ENCODE measurements around the gene DDX49.

The DDX49 gene

DNA sequence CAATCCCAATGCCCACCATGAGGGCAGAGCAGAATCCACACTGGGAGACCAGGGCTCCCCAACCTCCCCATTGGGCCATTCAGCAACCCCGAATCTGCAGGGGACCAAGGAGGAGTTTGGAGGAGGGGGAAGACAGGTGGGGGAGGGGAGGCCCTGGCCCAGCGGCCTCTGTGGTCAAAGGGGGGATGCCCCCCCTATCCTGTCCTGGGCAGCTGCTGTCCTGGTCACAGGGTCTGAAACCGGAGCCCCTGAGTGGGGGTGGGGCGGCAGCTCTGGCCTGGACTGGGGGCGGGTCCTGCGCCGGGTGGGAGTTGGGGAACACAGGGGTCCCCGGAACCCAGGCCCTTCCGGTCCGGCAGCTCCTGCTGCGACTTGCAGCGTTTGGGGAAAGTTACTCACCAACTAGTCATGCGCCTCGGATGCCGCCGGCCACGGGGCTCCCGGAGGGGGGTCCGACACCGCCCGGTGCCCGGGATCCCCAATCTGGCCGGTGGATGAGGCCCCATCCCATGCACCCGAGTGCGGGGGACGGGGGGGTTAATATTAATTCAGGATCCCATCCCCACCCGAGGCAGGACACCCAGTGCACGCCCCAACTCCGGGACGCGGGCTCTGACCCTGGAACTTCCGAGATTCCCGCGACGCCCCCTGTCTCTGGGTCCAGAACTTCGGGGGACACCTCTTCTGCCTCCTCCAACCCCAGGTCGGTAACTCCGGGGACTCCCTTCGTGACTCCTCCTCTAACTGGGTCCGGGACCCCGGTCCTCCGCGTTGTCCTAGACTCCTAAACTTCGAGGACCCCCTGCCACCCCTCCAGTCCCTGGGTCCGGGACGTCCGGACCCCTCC is 20.6 kb downstream of the DDX49 start:
- TF ChIP-seq, protein P1, sequence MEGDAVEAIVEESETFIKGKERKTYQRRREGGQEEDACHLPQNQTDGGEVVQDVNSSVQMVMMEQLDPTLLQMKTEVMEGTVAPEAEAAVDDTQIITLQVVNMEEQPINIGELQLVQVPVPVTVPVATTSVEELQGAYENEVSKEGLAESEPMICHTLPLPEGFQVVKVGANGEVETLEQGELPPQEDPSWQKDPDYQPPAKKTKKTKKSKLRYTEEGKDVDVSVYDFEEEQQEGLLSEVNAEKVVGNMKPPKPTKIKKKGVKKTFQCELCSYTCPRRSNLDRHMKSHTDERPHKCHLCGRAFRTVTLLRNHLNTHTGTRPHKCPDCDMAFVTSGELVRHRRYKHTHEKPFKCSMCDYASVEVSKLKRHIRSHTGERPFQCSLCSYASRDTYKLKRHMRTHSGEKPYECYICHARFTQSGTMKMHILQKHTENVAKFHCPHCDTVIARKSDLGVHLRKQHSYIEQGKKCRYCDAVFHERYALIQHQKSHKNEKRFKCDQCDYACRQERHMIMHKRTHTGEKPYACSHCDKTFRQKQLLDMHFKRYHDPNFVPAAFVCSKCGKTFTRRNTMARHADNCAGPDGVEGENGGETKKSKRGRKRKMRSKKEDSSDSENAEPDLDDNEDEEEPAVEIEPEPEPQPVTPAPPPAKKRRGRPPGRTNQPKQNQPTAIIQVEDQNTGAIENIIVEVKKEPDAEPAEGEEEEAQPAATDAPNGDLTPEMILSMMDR (IDR thresholded peaks at IDR 0.05; ENCODE audit: low read depth, low read length, missing control alignments), result no peak
- no peak for DNase-seq (ENCODE audit: extremely low read depth, low read depth)

DNA sequence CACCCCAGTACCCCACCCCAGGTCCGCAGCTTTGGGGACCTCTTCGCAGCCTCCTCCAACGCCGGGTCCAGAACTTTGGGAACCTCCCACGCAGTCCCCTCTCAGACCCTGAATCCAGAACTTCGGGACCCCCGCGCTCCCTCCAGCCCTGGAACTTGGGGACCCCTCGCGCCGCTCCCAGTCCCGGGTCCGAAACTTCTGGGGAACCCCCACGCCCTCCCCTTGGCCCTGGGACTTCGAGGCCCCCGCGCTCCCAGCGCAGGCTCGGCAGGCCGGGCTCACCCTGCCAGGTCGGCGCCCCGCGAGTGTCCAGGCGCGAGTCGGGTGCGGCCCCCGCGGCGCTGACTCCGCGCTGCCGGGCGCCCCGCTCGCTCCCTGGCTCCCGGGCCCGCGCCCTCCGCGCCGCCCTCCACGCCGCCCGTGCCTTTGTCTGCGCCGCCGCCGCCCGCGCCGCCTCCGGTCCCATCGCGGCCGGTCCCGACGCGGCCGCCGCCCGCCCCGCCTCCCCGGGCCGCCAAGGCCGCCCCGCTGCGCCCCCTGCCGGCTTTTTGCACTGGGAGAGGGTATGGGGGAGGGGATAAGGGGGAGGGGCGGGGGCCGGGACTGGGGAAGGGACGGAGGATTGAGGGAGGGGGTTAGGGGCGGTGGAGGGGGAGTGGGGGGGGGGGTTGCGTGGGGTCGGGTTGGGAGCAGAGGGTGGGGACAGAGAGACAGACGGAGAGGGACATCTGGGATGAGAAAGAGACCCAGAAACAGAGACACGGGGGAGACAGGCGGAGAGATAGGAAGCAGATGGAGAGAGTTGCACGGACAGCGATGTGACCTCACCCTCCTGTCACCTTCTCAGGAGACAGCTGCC is 21.5 kb downstream of the DDX49 start, which contains the start of gene HOMER3:
Gene HOMER3, minus strand, starts transcription at position 449 of the 859 bp plus-strand sequence. CDS start 2,235 bp downstream, outside the sequence.
- H3K4me3 ChIP-seq (replicated peaks; ENCODE audit: low read depth, low read length), result peak within 1 kb of the TSS; percentile 85
- TF ChIP-seq, protein P1 (IDR thresholded peaks at IDR 0.05; ENCODE audit: low read depth, low read length, missing control alignments), result peak; percentile 7
- no peak for DNase-seq (ENCODE audit: extremely low read depth, low read depth)

More for the DNA sequence above, 20.6 kb downstream of the DDX49 start:
- H3K4me3 ChIP-seq (replicated peaks; ENCODE audit: low read depth, low read length), result peak overlapping the region; percentile 85

DNA sequence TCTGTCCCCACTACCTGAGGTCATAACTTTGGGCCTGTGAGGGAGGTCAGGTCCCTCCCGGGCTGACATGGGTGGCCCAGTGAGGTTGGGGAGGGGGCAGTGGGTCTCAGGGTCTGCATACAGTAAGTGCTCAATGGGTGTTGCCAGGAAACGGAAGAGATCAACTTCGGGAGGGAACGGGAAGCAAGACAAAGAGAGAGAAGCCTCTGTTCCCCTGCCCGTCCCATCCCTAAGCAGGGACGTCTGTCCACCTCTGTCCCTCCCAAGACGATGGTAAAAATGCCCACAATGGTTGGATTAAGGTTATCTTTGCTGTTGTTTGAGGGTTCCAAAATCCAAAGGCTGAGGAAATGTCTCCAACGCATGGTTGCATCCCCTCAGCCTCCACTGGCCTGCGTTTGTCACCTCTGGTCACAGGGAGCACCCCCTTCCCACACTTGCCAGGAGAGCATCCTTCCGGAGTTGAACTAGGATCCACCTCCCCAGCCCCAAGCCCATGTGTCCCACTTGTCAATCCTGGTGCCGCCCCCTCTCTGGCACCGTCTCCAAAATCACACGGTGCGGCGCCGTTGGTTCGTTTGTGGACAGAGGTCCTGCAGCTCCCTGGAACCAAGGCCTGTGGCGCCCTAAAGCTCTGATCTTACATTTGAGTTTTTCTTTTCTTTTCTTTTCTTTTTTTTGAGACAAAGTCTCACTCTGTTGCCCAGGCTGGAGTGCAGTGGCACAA is 22.3 kb downstream of the DDX49 start:
- TF ChIP-seq, protein P1 (IDR thresholded peaks at IDR 0.05; ENCODE audit: low read depth, low read length, missing control alignments), result no peak
- no peak for DNase-seq (ENCODE audit: extremely low read depth, low read depth)
- H3K4me3 ChIP-seq (replicated peaks; ENCODE audit: low read depth, low read length), result peak overlapping the region; percentile 22

DNA sequence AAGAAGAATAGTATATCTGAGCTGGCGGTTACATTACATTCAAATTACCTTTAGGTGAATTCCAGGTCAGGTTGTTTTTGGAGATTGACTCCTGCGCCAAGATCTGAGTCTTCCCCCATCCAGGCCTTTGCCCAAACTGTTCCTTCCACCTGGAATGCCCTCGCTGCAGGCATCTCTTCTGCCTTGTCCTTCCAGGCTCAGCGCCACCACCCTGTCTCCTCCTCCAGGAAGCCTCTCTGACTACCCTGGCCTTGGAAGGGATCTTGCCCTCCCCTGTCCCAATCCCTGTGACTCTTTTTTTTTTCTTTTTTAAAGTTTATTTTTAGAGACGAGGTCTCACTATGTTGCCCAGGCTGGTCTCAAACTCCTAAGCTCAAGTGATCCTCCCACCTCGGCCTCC is 23.2 kb downstream of the DDX49 start:
- TF ChIP-seq, protein P1 (IDR thresholded peaks at IDR 0.05; ENCODE audit: low read depth, low read length, missing control alignments), result no peak
- H3K4me3 ChIP-seq (replicated peaks; ENCODE audit: low read depth, low read length), result no peak overlapping the region
- DNase-seq (ENCODE audit: extremely low read depth, low read depth), result no peak

DNA sequence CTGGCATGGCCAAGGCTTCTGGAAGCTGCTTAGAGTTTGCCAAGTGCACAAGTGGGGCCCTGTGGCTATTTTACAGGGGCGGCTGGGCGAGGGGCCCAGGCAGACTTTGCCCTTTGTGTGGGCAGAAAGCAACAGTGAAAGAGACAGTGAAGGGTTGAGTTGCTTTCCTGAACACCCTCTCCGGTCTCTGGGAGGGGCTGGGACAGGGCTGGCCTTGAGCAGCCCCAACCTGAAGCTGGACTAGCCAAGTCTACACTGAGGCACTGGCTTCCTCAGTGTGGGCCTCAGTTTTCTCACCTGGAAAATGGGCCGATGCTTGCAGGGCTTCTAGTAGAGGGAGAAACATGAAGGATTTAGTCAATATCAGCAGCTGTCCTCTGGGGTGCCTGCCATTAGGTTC is 23.9 kb downstream of the DDX49 start:
- TF ChIP-seq, protein P1 (IDR thresholded peaks at IDR 0.05; ENCODE audit: low read depth, low read length, missing control alignments), result no peak
- no peak overlapping the region for H3K4me3 ChIP-seq (replicated peaks; ENCODE audit: low read depth, low read length)
- DNase-seq (ENCODE audit: extremely low read depth, low read depth), result no peak

DNA sequence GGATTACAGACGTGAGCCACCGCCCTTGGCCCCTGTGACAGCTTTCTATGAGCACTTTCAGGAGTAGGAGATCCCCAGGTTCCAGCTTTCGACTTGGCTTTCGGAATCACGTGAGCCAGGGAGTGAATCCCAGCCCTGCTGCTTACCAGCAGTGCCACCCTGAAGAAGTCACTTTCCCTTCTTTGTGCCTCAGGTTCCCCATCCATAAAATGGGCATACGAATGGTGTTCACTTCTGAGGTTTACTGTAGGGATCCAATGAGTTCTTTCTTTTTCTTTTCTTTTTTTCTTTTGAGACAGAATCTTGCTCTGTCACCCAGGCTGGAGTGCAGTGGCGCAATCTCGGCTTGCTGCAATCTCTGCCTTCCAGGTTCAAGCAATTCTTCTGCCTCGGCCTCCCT is 25.8 kb downstream of the DDX49 start:
- TF ChIP-seq, protein P1 (IDR thresholded peaks at IDR 0.05; ENCODE audit: low read depth, low read length, missing control alignments), result no peak

More for the DNA sequence above, 25.8 kb downstream of the DDX49 start:
- no peak overlapping the region for H3K4me3 ChIP-seq (replicated peaks; ENCODE audit: low read depth, low read length)
- DNase-seq (ENCODE audit: extremely low read depth, low read depth), result no peak

Data from HFF-Myc (cell line).